Measurements from ENCODE around the gene CORO1C.
A peak's percentile ranks its signal among the peaks of the same experiment; 100 is the strongest.
"Not testable (repeated sequence)": the region's sequence is repeated elsewhere in the genome, so short reads cannot be mapped to it uniquely, and the experiment has no call there.

The CORO1C gene

DNA sequence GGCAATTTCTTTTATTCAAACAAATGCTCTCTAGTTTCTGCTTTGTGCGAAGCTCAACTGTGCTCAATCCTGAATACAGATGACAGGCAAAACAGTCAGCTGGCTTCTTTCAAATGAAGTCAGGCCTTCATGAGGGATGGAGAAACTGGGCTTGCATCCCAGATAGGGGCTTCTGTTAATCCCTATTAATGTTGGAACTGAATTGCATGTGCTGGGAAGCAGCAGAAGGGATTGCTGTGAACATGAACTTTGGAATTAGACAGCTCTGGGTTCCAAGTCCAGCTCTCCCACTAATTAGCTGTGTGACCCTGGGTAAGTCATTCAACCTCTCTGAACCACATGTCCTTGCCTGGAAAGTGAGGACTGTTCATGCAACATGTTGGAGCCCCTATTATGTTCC is 21.1 kb upstream of the CORO1C start:
- no peak for DNase-seq

DNA sequence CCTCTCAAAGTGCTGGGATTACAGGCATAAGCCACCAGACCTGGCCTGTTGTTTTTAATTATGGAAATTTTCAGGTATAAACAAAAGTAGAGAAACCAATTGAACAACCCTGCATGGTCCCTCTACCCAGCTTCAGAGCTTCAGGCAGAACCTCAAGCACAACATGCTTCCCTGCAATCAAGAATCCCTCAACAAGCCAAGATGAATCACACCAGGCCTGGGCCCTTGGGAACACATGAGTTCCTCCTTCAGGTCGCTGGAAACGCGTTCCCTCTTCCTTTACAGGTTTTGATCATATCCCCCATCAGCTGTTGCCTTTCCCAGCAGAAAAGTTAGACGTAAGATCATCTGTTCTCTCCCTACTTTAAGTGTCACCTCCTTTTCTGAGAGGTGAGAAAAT is 20.5 kb upstream of the CORO1C start:
- no peak for DNase-seq

DNA sequence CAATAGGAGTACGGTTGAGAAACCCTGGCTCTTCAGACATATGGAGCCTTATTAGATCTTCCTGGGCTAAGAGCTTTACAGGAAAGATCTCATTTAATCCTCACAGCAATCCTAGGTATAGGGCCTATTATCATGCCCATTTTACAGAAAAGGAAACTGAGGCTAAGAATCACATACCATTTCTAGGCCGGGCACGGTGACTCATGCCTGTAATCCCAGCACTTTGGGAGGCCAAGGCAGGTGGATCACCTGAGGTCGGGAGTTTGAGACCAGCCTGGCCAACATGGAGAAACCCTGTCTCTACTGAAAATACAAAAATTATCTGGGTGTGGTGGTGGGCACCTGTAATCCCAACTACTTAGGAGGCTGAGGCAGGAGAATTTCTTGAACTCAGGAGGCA is 19.7 kb upstream of the CORO1C start:
- DNase-seq: not testable (repeated sequence)

DNA sequence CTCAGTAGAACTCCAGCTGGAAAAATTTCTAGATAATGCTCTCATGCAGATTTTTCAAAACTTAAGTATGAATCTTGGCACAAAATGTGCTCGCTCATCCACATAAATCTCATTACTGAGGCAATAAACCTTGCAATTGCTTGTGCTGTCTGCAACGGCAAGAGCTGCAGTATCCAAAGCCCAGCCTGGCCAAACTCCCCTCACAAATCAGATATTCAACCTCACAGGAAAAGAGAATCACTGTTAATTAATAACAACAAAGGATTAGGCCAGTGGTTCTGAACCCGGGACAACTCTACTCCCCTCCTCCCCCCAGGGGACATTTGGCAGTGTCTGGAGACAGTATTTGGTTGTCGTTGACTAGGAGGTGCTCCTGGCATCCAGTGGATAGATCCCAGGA is 19.2 kb upstream of the CORO1C start:
- no peak for DNase-seq

DNA sequence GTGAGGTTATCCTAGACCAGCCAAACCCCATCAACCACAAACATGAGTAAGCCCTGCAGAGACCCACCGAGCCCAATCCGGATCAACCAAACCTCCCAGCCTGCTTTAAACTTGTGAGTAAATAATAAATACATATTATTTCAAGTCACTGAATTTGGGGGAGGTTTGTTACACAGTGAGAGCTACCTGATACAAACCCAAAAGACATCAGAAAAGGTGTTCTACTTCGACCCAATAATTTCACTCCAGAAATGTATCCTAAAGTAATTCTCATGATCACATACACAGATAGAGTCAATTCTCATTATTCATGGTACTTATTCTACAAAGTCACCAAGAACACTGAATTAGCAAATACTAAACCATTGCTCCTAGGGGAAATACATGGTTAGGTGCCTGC is 16.2 kb upstream of the CORO1C start:
- no peak for DNase-seq

DNA sequence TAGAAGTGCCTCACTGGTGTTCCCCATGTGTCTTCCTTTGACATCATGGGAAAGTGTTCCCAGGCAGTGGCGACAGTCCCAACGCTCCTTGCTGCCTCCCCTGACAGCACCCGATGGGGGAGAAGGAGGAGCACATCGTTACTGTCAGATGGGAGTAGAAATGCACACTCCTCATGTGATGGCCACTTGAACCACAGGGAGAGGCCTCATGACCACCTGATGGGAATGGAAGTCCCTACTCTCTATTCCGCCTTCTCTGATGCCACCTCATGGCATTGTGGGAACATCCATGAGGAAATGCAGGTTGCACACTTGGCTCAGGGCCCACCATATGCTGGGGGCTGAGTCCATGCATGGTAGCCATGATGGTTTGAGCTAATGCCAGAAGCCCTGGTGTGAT is 14.3 kb upstream of the CORO1C start:
- no peak for DNase-seq

DNA sequence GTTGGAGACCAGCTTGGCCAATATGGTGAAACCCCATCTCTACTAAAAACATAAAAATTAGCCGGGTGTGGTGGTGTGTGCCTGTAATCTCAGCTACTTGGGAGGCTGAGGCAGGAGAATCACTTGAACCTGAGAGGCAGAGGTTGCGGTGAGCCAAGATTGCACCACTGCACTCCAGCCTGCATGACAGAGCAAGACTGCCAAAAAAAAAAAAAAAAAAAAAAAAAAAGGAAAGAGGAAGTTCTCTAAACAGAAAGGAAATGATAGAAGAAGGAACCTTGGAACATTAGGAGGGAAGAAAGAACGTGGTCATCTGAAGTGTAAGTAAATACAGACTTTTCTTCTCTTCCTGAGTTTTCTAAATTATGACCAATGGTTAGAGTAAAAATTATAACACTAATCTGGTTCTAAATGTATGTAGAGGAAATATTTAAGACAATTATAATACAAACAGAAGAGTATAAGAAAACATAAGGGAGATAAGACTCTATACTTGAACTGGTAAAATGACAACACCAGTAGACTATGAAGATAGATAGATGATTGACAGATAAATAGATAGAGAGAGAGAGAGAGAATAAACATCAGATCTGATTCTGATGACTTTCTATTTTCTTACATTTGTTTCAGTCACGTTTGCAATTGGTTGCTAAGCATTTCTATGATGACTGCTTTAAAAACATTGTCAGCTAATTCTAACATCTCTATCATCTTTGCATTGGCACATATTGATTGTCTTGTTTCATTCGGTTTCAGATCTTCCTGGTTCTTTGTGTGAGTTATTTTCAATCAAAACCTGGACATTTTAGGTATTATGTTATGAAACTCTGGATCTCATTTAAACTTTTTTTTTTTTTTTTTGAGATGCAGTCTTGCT is 12.9 kb upstream of the CORO1C start:
- no peak for DNase-seq

DNA sequence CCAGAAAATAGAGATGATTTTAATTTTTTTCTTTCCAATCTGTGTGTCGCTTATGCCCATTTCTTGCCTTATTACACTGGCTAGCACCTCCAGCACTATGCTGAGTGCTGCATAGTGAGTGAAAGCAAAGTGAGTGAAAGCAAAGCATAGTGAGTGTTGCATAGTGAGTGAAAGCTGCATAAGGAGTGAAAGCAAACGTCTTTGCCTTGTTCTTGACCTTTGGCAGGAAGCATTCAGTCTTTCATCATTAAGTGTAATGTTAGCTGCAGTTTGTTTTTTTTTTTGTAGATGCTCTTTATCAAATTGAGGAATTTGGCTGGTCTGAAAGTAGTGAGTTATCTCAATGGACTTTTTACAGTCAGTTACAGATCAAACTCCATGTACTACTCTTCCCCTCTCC is 6.9 kb upstream of the CORO1C start:
- no peak for DNase-seq

DNA sequence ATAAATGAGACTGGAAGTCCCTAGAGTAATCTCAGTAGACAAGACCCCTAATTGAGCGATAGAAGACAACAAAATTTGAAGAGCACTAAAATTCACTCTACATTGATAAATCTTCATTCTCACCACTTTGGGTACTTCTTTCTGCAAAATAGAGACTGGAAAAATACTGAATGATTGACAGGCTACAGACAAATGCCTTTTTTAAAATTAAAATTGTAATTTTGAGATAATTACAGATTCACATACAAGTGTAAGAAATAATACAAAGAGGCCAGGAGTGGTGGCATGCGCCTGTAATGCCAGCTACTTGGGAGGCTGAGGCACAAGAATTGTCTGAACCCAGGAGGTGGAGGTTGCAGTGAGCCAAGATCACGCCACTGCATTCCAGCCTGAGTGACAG is 4.5 kb upstream of the CORO1C start:
- DNase-seq: no peak

DNA sequence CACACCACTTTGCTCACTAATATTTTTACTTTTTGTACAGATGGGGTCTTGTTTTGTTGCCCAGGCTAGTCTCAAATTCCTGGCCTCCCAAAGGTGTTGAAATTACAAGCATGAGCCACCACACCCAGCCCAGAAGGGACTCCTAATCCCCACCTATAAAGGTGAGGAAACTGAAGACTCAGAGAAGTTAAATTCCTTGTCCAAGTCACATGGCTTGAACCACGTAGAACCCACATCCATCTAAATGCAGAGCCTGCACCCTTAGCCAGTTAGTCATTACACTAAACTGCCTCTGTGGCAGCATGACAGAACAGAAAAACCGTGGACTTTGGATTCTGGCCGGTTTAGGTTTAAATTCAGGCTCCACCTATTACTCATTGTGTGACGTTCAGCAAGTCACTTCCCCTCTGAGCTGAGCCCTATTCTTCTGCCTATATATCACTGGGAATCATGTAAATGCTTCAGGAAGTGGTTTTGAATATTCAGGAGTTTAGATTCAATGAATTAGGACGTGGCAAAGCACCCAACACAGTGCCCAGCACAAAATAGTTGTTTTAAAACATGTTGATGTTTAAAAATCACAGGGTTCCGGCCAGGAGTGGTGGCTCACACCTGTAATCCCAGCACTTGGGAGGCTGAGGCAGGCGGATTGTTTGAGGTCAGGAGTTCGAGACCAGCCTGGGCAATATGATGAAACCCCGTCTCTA is 3.0 kb upstream of the CORO1C start:
- DNase-seq: peak; percentile 26

DNA sequence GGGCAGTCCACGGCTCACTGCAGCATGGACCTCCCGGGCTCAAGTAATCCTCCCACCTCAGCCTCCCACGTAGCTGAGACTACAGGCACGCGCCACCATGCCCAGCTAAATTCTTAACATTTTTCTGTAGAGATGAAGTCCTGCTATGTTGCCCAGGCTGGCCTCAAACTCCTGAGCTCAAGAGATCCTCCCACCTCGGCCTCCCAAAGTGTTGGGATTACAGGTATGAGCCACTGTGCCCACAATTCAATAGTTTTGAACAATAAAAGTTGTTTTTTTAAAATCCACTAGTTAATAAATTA is 1.9 kb upstream of the CORO1C start:
- DNase-seq: not testable (repeated sequence)

DNA sequence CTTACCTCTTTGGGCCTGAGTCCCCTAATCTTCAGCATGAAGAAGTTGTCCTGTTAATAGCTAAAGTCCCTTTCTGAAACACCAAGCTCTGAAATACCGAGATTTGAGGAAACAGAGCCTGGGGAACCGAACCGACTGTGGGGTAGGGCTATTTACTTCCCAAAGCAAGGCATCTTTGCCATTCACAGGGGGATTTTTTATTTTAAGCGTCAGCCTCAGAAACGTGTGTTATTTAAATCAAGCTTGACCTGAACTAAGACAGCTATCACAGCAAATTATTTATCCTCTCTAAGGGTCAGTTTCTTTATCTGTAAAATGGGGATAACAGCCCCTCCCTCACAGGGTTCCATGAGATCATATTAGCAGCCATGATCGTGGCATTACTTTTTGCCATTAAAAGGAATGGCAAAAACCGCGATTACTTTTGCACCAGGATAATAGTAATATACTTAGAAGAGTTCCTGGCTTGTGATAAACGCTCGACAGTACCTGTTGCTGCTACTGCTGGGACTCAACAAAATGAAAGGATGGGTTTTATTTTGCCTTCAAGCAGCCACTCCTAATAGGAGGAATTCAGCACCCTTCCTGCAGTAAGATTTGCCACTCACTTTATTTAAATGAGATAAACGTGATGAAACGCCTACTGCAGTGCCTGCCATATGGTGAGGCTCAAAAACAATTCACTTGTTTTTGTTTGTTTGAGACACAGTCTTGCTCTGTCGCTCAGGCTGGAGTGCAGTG is 1.3 kb upstream of the CORO1C start:
- DNase-seq: no peak

DNA sequence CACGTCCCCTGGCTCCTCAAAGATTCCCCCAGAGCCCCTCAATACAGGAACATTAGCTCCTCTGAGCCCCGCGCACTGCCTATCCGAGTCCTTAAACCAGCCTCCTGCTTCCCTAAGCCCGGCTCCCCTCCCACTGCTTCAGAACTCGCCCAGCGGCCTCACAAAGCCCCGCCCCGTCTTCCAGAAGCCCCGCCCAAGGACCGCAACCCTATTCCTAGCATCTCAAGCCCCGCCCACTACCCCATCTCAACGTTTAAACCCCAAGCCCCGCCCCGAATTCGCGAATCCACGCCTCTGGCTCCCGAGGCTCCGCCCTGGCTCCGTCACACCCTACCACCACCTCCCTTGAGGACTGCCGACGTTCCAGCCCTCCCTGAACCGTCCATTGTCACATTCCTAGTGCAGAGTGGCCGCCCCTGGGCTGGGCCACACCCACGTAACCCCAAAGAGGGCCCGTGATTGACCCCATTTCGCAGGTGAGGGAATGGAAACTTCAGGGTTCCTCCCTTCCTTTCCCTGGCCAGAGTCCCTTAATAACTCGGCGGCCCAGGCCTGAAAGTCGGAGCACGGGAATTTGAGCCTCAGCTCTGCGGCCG is 646 bp upstream of the CORO1C start:
- DNase-seq: peak; percentile 99

DNA sequence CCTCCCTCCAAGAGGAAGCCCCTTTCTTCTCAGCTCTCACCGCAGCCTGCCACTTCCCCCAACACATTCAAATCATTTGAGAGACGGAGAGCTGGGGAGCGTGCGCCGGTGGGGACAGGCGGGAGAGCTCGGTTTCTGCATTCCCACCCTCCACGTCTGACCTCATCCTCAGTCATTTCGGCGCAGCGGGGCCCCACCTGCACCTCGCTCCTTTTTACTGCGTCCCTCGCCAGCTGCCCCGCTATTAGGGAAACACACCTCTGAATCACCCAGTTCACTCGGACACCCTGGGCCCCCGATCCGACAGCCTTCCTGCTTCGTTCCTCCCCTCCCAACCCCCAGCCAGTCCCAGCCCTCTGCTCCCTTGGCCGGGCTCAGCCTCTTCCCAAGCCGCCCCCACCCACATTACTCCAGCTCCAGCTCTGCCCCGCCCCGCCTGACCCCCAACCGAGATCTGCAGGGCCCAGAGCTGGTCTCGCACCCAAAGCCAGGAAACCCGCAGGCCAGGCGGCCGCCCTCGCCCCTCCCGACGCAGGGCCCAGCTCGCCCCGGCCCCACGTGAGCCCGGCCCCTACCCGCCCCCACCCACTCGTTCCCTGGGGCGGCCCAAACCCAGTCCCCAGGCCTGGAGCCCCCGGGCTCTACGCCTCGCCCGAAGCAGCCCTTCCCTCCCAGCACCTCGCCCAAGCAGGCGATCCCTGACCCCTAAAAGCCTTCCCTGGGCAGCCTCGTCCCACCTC is 783 bp downstream of the CORO1C start:
- DNase-seq: peak; percentile 73

DNA sequence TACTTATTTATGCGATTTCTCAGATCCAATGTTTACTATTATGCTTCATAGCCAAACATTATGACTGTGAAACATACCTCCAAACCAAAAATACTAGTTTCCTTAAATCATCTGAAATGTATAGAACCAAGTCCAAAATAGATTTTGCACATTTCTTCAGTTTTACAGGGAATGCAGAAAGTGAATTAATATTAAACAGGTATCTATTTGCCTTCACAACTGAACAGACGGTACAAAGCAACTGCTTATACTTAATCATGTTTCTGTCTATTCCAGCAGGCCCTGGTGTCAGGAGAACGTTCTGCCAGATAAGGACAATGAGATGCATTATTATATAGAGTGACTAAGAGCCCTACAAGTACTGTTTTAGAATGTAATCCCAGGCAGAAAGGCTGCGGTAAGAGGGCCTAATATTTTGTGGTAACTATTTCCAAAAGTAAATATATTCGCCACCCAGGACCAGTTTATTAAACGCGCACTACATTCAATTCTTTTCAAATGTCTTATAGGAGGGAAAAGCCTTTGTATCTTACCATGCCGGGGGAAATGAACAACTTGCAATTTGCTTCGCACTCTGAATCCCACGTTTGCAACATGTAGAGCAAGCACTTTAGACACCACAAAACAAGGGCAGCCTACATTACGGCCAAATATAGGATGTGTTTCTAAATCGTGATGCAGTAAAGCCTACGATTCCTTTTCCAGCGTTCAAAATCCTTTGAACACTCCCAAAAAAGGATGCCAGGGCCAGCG is 1.5 kb downstream of the CORO1C start:
- no peak for DNase-seq

DNA sequence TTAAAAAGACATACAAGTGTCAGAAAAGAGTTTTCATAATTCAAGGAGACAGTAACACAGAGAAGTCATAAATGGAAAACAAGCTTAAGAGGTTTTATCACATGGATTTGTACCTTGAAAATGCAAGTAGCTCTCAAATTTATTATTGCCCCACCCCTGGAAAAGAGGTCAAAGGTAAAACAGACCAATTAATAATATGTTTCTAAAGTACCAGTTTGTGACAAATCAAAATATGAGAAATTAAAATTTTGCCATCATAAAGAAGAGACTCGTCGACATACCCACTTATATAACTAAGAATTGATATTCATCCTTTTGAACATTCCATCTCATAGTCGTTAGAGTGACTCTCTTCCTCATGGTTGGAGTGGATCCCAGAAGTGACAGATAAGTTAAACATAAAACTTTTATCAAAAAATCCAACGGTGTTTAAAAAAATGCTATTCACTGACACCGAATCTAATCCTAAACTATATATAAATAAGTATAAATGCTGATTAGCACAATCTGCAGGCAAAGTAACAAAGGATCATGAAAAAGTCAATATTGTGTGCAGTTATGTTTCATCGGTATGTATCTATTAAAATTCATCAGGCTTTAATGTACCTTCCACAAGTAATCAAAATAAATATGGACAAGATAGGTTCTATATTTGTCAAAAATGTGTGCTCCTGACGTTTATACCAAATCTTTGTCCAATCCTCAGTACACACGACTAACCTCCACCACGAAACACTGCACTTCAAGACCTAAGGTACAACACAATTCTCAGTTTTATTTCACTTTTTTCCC is 2.3 kb downstream of the CORO1C start:
- DNase-seq: no peak

DNA sequence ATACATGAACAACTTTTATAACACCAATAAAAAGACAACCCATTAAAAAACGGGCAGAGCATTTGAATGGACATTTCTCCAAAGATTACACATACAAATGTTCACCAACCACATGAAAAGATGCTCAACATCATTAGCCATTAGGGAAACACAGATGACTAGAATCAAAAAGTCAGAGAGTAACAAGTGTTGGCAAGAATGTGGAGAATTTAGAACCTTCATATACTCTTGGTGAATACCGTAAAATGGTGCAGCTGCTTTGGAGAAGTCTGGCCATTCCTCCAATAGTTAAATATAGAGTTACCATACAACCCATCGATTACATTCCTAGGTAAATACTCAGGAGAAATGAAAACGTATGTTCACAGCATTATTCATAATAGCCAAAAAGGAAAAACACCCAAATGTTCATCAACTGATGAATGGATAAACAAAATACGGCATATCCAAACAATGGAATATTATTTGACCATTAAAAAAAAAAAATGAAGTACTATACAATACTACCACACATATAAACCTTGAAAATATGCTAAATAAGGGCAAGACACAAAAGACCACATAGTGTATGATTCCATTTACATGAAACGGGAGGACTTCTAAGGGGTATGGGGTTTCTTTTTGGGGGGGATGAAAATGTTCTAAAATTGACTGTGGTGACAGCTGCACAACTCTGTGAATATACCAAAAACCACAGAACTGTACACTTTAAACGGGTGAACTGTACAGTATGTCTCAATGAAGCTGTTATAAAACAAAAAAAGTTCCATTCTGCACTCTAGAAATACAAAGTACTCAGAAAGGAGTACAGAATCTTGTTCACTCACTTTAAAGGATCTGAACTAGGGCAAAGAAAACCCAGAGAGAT is 3.2 kb downstream of the CORO1C start:
- no peak for DNase-seq

DNA sequence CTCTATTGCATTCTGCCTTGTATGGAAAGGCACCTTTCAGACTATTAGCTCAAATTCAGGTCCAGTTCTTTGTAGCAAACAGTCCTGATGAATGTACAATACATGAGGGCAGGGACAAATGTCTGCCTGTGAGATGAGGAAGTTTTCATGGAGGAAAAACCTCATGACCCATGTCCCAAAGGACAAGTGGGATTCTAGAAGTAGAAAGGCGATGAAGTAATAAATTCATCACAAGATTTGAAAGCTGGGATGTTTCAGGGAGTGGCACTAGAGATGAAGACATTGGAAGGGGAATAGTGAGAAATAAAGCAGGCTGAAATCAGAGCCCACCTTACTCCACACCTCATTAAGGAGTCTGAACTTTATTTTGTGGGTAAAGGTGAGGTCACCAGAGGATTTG is 4.2 kb downstream of the CORO1C start:
- no peak for DNase-seq

DNA sequence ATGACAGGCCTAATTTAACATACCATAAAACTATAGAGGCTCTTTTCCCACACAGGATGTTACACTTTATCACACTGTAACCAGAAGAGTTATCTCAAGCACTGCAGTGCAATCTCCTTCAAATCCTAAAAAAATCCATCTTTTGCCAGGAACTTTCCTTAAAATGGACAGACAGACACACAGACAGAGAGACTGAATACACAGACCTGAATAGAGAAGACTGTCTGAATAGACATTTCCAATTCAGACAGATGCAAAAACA is 6.5 kb downstream of the CORO1C start:
- no peak for DNase-seq

Data from stimulated activated CD8-positive, alpha-beta memory T cell treated with anti-CD3 and anti-CD28 coated beads, Interleukin-4, amount 100 ng/mL, for 48 hours (primary cell).